ENCODE results near the gene FYB2.
A peak's percentile ranks its signal among the peaks of the same experiment; 100 is the strongest.

Gene FYB2

GRCh38 chr1:56773341-56774066 is 45.7 kb downstream of the FYB2 start:
- Histone ChIP-seq H3K4me1 (ENCODE audit: control extremely low read depth in 1 of 4, control insufficient read depth in 4 of 4, insufficient read depth in 4 of 4, low read length in 3 of 4) (no peaks in the 10 kb centered on the region), H3K36me3 (ENCODE audit: control insufficient read depth in 4 of 4, insufficient read depth in 4 of 4, low read length in 3 of 4) (no peaks in the 10 kb centered on the region), H3K27ac (ENCODE audit: insufficient read depth in 1 of 2, low read depth in 1 of 2, low read length in 2 of 2, poor library complexity in 1 of 2, severe bottlenecking in 2 of 2) (peak overlapping the region in 1 of 2 experiments; percentile 32), H3K4me3 (ENCODE audit: control insufficient read depth in 1 of 7, extremely low read depth in 1 of 7, insufficient read depth in 4 of 7, low read depth in 2 of 7, low read length in 6 of 7) (peak overlapping the region in 2 of 7 experiments; percentile 58 to 77), H3K27me3 (replicated peaks in 2 of 5; ENCODE audit: control insufficient read depth in 4 of 5, insufficient read depth in 5 of 5, low read length in 4 of 5) (no peaks in the 10 kb centered on the region), H3K9me3 (ENCODE audit: control extremely low read depth in 1 of 5, control insufficient read depth in 4 of 5, insufficient read depth in 2 of 5, low read depth in 1 of 5, low read length in 4 of 5) (no peaks in the 10 kb centered on the region)
- CTCF ChIA-PET, result interaction anchor here (0.7 kb wide), 1 partner anchor 15 kb away, joined by 3 read pairs; no protein-coding TSS in a partner anchor
- no peak for DNase-seq
- WGBS (ENCODE audit: insufficient coverage), result no CpG with 5 or more reads among the region's 2 CpGs
- POLR2A ChIA-PET, result no interaction called here

GRCh38 chr1:56771717-56772116 is 47.5 kb downstream of the FYB2 start:
- POLR2A ChIA-PET, result no interaction called here
- WGBS (ENCODE audit: insufficient coverage), result no CpG with 5 or more reads among the region's 3 CpGs
- no peaks in the 10 kb centered on the region for H3K36me3 ChIP-seq (ENCODE audit: control insufficient read depth in 4 of 4, insufficient read depth in 4 of 4, low read length in 3 of 4)
- no peak for DNase-seq
- no peak overlapping the region for H3K4me3 ChIP-seq (ENCODE audit: control insufficient read depth in 1 of 7, extremely low read depth in 1 of 7, insufficient read depth in 4 of 7, low read depth in 2 of 7, low read length in 6 of 7)
- no peak overlapping the region for H3K27ac ChIP-seq (ENCODE audit: insufficient read depth in 1 of 2, low read depth in 1 of 2, low read length in 2 of 2, poor library complexity in 1 of 2, severe bottlenecking in 2 of 2)
- H3K27me3 ChIP-seq (replicated peaks in 2 of 5; ENCODE audit: control insufficient read depth in 4 of 5, insufficient read depth in 5 of 5, low read length in 4 of 5), result peaks cover 0 to 2% (median 0%) of the 10 kb centered on the region in 5 experiments
- CTCF ChIA-PET, result no interaction called here
- no peaks in the 10 kb centered on the region for H3K9me3 ChIP-seq (ENCODE audit: control extremely low read depth in 1 of 5, control insufficient read depth in 4 of 5, insufficient read depth in 2 of 5, low read depth in 1 of 5, low read length in 4 of 5)
- no peaks in the 10 kb centered on the region for H3K4me1 ChIP-seq (ENCODE audit: control extremely low read depth in 1 of 4, control insufficient read depth in 4 of 4, insufficient read depth in 4 of 4, low read length in 3 of 4)

- H3K9me3 ChIP-seq (ENCODE audit: control extremely low read depth in 1 of 5, control insufficient read depth in 4 of 5, insufficient read depth in 2 of 5, low read depth in 1 of 5, low read length in 4 of 5), result no peaks in the 10 kb centered on the region
- H3K4me1 ChIP-seq (ENCODE audit: control extremely low read depth in 1 of 4, control insufficient read depth in 4 of 4, insufficient read depth in 4 of 4, low read length in 3 of 4), result no peaks in the 10 kb centered on the region
- no peaks in the 10 kb centered on the region for H3K36me3 ChIP-seq (ENCODE audit: control insufficient read depth in 4 of 4, insufficient read depth in 4 of 4, low read length in 3 of 4)
- no peak overlapping the region for H3K27ac ChIP-seq (ENCODE audit: insufficient read depth in 1 of 2, low read depth in 1 of 2, low read length in 2 of 2, poor library complexity in 1 of 2, severe bottlenecking in 2 of 2)
- no peak overlapping the region for H3K4me3 ChIP-seq (ENCODE audit: control insufficient read depth in 1 of 7, extremely low read depth in 1 of 7, insufficient read depth in 4 of 7, low read depth in 2 of 7, low read length in 6 of 7)
- no peak for DNase-seq
- CTCF ChIA-PET, result interaction anchor here (0.9 kb wide), 1 partner anchor 15 kb away, joined by 3 read pairs; no protein-coding TSS in a partner anchor
- 40% methylated on average over 2 of the region's 3 CpGs for WGBS (ENCODE audit: insufficient coverage)
- peaks cover 0 to 2% (median 0%) of the 10 kb centered on the region in 5 experiments for H3K27me3 ChIP-seq (replicated peaks in 2 of 5; ENCODE audit: control insufficient read depth in 4 of 5, insufficient read depth in 5 of 5, low read length in 4 of 5)
- POLR2A ChIA-PET, result no interaction called here
These were observed 60.4 kb downstream of the FYB2 start for GRCh38 chr1:56758794-56759193.

GRCh38 chr1:56758135-56758534 is 61.1 kb downstream of the FYB2 start:
- CTCF ChIA-PET, result interaction anchor here (0.9 to 1.2 kb wide), 2 partner anchors 9 to 15 kb away, joined by 3 read pairs; no protein-coding TSS in a partner anchor

GRCh38 chr1:56755911-56756310 is 63.3 kb downstream of the FYB2 start:
- no CpG with 5 or more reads among the region's 2 CpGs for WGBS (ENCODE audit: insufficient coverage)
- no peaks in the 10 kb centered on the region for H3K36me3 ChIP-seq (ENCODE audit: control insufficient read depth in 4 of 4, insufficient read depth in 4 of 4, low read length in 3 of 4)
- H3K4me1 ChIP-seq (ENCODE audit: control extremely low read depth in 1 of 4, control insufficient read depth in 4 of 4, insufficient read depth in 4 of 4, low read length in 3 of 4), result no peaks in the 10 kb centered on the region
- CTCF ChIA-PET, result no interaction called here
- POLR2A ChIA-PET, result no interaction called here
- H3K4me3 ChIP-seq (ENCODE audit: control insufficient read depth in 1 of 7, extremely low read depth in 1 of 7, insufficient read depth in 4 of 7, low read depth in 2 of 7, low read length in 6 of 7), result no peak overlapping the region
- DNase-seq, result no peak
- H3K27ac ChIP-seq (ENCODE audit: insufficient read depth in 1 of 2, low read depth in 1 of 2, low read length in 2 of 2, poor library complexity in 1 of 2, severe bottlenecking in 2 of 2), result no peak overlapping the region
- peaks cover 0 to 2% (median 0%) of the 10 kb centered on the region in 5 experiments for H3K27me3 ChIP-seq (replicated peaks in 2 of 5; ENCODE audit: control insufficient read depth in 4 of 5, insufficient read depth in 5 of 5, low read length in 4 of 5)
- H3K9me3 ChIP-seq (ENCODE audit: control extremely low read depth in 1 of 5, control insufficient read depth in 4 of 5, insufficient read depth in 2 of 5, low read depth in 1 of 5, low read length in 4 of 5), result no peaks in the 10 kb centered on the region

More at GRCh38 chr1:56758135-56758534, 61.1 kb downstream of the FYB2 start:
- peak in 2 of 3 donors; percentile 2 to 3 for DNase-seq
- H3K36me3 ChIP-seq (ENCODE audit: control insufficient read depth in 4 of 4, insufficient read depth in 4 of 4, low read length in 3 of 4), result no peaks in the 10 kb centered on the region
- H3K9me3 ChIP-seq (ENCODE audit: control extremely low read depth in 1 of 5, control insufficient read depth in 4 of 5, insufficient read depth in 2 of 5, low read depth in 1 of 5, low read length in 4 of 5), result no peaks in the 10 kb centered on the region
- H3K4me3 ChIP-seq (ENCODE audit: control insufficient read depth in 1 of 7, extremely low read depth in 1 of 7, insufficient read depth in 4 of 7, low read depth in 2 of 7, low read length in 6 of 7), result no peak overlapping the region
- POLR2A ChIA-PET, result no interaction called here
- no peaks in the 10 kb centered on the region for H3K4me1 ChIP-seq (ENCODE audit: control extremely low read depth in 1 of 4, control insufficient read depth in 4 of 4, insufficient read depth in 4 of 4, low read length in 3 of 4)
- peaks cover 0 to 2% (median 0%) of the 10 kb centered on the region in 5 experiments for H3K27me3 ChIP-seq (replicated peaks in 2 of 5; ENCODE audit: control insufficient read depth in 4 of 5, insufficient read depth in 5 of 5, low read length in 4 of 5)
- H3K27ac ChIP-seq (ENCODE audit: insufficient read depth in 1 of 2, low read depth in 1 of 2, low read length in 2 of 2, poor library complexity in 1 of 2, severe bottlenecking in 2 of 2), result no peak overlapping the region

GRCh38 chr1:56754708-56755479 is 64.3 kb downstream of the FYB2 start:
- H3K4me3 ChIP-seq (ENCODE audit: control insufficient read depth in 1 of 7, extremely low read depth in 1 of 7, insufficient read depth in 4 of 7, low read depth in 2 of 7, low read length in 6 of 7), result no peak overlapping the region
- ChIA-PET CTCF (no interaction called here), POLR2A (no interaction called here)
- no CpG with 5 or more reads among the region's 1 CpG for WGBS (ENCODE audit: insufficient coverage)
- no peaks in the 10 kb centered on the region for H3K36me3 ChIP-seq (ENCODE audit: control insufficient read depth in 4 of 4, insufficient read depth in 4 of 4, low read length in 3 of 4)
- no peaks in the 10 kb centered on the region for H3K9me3 ChIP-seq (ENCODE audit: control extremely low read depth in 1 of 5, control insufficient read depth in 4 of 5, insufficient read depth in 2 of 5, low read depth in 1 of 5, low read length in 4 of 5)
- DNase-seq, result no peak
- H3K27me3 ChIP-seq (replicated peaks in 2 of 5; ENCODE audit: control insufficient read depth in 4 of 5, insufficient read depth in 5 of 5, low read length in 4 of 5), result peaks cover 0 to 2% (median 0%) of the 10 kb centered on the region in 5 experiments
- H3K4me1 ChIP-seq (ENCODE audit: control extremely low read depth in 1 of 4, control insufficient read depth in 4 of 4, insufficient read depth in 4 of 4, low read length in 3 of 4), result no peaks in the 10 kb centered on the region
- no peak overlapping the region for H3K27ac ChIP-seq (ENCODE audit: insufficient read depth in 1 of 2, low read depth in 1 of 2, low read length in 2 of 2, poor library complexity in 1 of 2, severe bottlenecking in 2 of 2)

GRCh38 chr1:56745231-56745630 is 74.0 kb downstream of the FYB2 start:
- no peak overlapping the region for H3K4me3 ChIP-seq (ENCODE audit: control insufficient read depth in 1 of 7, extremely low read depth in 1 of 7, insufficient read depth in 4 of 7, low read depth in 2 of 7, low read length in 6 of 7)
- H3K27ac ChIP-seq (ENCODE audit: insufficient read depth in 1 of 2, low read depth in 1 of 2, low read length in 2 of 2, poor library complexity in 1 of 2, severe bottlenecking in 2 of 2), result no peak overlapping the region
- no peak for DNase-seq
- H3K36me3 ChIP-seq (ENCODE audit: control insufficient read depth in 4 of 4, insufficient read depth in 4 of 4, low read length in 3 of 4), result no peaks in the 10 kb centered on the region
- H3K9me3 ChIP-seq (ENCODE audit: control extremely low read depth in 1 of 5, control insufficient read depth in 4 of 5, insufficient read depth in 2 of 5, low read depth in 1 of 5, low read length in 4 of 5), result no peaks in the 10 kb centered on the region
- ChIA-PET CTCF (no interaction called here), POLR2A (no interaction called here)
- WGBS (ENCODE audit: insufficient coverage), result 61% methylated on average over 3 of the region's 3 CpGs
- no peaks in the 10 kb centered on the region for H3K27me3 ChIP-seq (replicated peaks in 2 of 5; ENCODE audit: control insufficient read depth in 4 of 5, insufficient read depth in 5 of 5, low read length in 4 of 5)
- peaks cover 0 to 3% (median 0%) of the 10 kb centered on the region in 4 experiments for H3K4me1 ChIP-seq (ENCODE audit: control extremely low read depth in 1 of 4, control insufficient read depth in 4 of 4, insufficient read depth in 4 of 4, low read length in 3 of 4)

Data from common myeloid progenitor, CD34-positive (primary cell).